ENCODE results near the gene DCP1A.

GRCh38 chr3:53234130-53234840 lies 113.1 kb downstream of the DCP1A start:
- TF ChIP-seq CTCF (IDR thresholded peaks at IDR 0.05; ENCODE audit: poor library complexity): no peak
- no peak for TF ChIP-seq EZH2 (IDR thresholded peaks at IDR 0.05; ENCODE audit: borderline replicate concordance)
